Inferior parietal cortex (tissue), 1 donor: Measurements from ENCODE around the gene KL.
A peak's percentile ranks its signal among the peaks of the same experiment; 100 is the strongest.

Experiments used
- DNase-seq: peaks from one replicate; pipeline ENCODE4 v3.0.0-alpha.2; 2016; ENCODE audit errors: extremely low spot score

Gene KL

DNA sequence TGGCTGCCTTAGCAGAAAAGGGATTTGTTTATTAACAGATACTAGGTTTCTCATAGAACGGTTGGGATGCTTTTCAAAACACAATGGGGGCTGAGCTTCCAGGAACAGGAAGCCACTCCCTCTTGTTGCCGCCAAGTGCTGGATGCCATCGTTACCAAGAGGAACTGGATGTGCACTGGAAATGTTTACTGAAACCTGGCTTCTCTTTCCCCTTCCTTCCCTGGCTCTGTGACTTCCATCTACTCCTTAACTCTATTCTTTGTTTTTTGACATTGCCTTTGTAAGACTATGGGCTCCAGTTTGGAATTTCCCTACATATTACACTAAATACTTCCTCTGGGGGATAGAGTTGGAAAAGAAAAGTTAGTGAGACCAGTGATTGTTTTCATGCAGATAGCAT, 11.7 kb upstream of the KL start:
- DNase-seq, result no peak

DNA sequence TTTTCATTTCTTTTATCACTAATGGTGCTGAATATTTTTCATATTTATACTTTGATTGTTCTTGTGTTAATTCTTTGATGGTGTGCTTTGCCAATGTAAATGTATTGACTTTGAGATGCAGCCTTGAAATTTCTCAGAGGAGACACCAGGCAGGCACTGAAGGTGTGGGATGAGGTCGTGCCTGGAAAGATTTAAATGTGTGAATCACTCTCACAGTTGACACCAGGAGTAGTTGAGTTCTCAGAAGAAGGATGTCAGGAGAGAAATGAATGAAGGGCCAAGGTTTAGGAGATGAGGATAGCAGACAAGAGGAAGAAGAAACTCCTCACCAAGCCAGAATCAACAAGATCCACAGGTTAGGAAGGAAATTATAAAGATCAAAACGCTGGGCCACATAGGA, 10.1 kb upstream of the KL start:
- DNase-seq, result no peak

DNA sequence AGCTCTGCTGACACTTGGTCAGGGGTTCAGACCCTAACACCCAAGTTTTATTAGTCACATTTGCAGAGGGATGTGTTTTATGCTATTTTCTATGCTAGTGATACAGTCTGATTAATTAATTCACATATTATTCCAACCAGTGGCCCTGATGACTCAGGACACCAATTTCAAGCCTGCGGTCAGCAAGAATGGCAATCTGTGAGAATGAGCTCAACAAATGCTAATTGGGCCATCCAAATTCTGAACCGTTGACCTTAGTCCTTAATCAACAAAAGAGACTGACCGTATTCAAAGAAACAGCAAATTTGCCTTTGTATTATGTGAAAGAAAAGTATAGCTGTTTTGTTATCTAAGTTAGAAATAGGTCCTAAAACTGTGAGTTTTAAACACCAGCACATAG, 9.6 kb upstream of the KL start:
- no peak for DNase-seq

GRCh38 chr13:33007237-33007636, 9.0 kb upstream of the KL start:
- no peak for DNase-seq

GRCh38 chr13:33007950-33008349, 8.3 kb upstream of the KL start:
- DNase-seq, result no peak

GRCh38 chr13:33008946-33009722, 7.1 kb upstream of the KL start:
- DNase-seq, result no peak

DNA sequence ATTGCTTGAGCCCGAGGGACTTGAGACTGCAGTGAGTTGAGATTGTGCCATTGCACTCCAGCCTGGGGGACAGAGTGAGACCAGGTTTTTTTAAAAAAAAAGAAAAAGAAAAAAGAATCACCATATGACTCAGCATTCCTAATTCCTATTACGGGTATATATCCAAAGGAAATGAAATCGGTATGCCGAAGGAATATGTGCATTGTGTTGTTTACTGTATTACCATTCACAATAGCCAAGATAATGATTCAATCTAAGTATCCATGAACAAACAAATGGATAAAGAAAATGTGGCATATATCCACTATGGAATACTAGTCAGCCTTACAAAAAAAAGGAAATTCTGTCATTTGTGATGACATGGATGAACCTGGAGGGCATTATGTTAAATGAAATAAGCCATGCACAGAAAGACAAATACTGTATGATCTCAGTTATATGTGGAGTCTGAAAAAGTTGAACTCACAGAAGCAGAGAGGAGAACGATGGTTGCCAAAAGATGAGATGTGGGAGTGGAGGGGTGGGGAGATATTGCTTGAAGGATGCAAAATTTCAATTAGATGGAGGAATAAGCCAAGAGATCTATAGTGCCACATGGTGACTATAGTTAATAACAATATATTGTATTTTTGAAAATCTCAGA, 4.3 kb upstream of the KL start:
- DNase-seq, result no peak

GRCh38 chr13:33014291-33014690, 1.9 kb upstream of the KL start:
- DNase-seq, result no peak

DNA sequence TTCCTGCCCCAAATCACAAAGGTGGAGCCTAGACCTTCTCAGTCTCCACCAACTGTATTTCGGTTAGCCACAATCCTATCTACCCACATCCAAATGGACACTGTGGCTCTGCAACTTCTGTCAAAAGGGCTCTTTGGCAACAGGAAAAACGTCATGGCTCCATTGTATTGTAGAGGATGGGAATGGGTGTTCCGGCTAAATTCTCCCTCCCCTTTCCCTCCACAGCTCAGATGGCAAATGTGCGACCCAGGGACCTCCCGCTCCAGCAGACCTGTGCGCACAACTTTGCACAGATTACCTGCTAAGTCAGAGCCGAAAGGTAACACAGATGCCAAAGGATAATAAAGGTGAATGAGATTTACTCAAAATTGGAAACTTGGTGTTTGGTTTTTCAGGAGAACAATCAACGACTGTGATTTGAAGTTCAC, 968 bp upstream of the KL start:
- DNase-seq, result no peak

DNA sequence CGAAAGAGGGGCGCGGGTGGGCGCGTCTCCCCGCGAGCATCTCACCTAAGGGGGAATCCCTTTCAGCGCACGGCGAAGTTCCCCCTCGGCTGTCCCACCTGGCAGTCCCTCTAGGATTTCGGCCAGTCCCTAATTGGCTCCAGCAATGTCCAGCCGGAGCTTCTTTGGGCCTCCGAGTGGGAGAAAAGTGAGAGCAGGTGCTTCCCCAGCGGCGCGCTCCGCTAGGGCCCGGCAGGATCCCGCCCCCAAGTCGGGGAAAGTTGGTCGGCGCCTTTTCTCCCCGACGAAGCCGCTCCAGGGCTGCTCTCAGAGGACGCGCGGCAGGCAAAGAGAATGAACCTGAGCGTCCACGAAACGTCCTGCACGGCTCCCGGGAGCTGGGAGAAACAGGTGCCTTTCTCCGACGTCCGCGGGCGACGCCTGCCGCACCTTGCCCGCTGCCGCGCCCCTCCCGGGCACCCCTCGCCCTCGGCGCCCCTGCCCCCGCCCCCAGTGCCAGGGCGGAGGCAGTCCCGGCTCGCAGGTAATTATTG, 366 bp upstream of the KL start:
- DNase-seq, result no peak

DNA sequence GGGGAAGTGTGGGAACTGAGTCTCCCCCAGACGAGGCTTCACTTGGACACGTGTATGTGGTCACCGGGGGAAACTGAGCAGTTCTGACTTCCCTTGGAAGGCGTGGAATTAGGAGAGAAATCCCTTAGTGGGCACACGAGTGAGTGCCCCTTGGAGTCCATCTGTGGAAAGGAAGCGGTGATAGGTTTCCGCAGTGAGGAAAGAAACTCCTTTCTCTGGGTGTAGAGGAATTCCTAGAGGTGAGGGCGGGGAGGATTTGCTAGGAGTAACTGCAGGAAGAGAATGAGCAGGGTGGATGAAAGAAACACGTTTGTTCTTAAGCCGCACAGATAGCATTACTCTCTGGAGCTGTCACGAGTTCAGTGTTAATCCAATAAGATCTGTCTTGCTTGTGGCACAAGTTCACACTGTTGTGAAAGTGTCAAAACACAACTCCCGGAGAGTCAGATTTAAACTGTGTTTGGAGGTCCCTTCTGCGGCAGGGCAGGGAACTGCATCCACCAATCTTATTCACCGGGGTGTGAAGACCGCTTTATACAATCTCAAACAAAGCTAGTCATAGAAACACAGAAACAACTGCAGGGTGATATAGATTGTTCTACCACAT, 1.2 kb downstream of the KL start:
- peak; percentile 12 for DNase-seq

DNA sequence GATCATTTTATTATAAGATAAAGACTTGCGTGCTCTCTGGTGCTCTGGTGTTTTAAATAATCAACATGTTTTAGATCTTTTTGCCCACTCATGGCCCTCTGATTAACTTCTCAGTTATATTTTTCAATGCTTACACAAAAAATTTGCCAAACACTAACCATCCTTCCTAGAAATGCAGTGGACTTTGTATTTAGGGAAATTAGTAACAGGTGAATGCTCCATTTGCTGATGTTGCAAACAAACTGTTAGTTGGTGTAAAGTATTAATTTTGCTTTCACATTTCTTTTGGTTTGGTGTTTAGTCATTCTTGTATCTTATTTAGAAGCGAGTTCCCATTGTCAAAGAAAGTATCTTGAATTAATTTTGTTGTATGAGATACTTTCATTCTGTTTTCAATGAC, 2.7 kb downstream of the KL start:
- no peak for DNase-seq

DNA sequence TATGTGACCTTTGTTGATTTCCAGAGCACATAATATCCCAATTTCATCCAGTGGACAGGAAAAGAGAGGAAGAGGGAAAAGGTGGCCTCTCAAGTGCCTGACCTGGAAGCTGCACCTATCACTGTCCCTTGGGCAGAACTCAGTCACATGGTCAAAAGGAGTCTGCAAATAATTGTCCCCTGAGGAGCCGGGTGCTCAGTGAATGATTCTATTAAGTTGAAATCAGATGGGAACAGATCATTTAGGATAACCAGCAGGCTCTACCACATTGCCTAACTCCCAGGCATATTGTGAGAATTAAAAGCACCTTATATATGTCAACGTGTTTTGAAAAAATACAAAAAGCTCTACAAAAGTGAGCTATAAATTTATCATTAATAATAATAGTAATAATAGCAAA, 6.8 kb downstream of the KL start:
- DNase-seq, result no peak

DNA sequence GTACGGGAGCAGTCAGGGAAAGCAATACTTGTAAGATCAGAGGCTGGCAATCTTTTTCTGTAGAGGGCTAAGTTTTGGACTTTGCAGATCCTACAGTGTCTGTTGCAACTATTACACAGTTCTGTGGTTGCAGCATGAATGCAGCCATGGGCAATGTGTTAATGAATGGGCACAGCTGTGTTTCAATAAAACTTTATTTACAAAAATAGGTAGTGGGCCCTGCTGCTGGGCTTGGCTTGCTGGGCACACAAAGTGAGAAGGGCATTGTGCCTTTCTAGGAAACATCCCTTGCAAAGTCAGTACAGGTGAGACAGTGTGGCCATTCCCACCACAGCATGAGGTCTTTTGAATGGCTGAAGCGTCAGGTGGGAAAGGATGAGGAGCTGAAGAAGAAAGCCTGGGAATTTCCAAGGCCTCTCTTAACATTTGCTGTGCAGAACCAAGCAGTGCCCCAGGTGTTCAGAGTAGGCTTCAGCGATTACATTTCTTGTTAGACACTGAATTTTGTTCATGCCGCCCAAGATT, 9.1 kb downstream of the KL start:
- DNase-seq, result no peak

DNA sequence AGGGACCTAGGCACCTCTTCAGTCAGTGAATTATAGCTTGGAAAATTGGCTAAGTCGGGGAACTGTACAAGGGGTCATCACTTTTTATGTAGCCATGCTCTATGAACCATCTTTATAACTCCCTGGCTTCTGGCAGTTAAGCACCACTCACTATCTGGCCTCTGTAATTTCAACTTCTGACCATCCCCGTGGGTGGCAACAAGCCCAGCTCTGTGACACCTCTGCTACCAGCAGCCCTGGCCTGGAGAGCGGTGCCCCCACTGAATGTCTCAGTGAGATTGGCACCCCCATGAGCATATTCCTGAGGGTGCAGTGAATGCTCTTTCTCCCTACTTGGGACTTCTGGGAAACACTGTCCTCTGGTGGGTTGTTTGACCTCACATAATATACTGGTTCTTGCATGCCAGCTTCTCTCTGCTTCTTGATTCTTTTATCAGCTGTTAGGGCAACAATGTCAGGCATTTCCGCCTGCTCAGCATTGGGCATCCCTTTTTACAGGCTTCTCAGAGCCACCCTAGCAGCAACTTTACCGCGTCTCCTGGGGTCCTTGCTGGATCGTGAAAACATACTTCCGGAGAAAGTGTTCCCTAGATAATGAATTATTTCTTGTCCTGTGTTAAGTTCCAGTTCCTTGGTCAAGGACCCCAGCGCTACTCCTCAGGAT, 10.4 kb downstream of the KL start:
- no peak for DNase-seq

DNA sequence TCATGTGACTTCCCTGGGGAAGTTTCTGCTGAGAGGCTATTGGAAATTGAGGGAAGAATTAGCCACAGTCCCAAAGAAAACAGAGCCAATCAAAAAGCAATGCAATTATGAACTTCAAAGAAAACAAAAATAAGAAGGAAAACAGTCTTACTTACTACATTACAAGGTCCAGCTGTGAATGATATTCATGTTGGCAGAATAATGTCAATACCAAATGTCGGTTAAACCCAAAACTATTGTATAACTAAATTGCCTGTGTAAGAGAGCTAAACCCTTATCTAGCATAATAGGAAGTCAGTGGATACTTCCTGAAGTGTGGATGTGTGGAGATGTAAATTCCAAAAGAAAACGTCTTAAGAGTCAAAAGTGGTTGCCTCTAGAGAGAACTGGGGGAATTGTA, 12.4 kb downstream of the KL start:
- no peak for DNase-seq

DNA sequence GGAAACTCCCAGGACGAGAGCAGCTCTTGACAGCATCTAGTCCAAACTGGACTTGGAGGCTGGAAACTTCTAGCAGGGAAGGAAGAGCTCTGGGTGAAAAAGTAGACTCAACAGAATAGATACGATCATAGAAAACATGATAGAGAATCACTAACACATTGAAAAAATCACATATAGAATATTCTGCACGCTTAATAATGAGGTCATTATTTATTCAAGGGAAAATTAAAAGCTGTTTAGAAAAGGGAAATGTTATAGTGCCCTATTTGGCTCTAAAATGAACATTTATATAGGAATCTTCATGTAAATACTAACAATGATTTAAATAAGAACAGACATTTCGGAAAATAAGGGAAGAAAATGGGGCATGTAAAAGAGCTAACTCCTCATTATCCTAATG, 15.1 kb downstream of the KL start:
- no peak for DNase-seq

- no peak for DNase-seq
Measured at GRCh38 chr13:33032037-33032625, 15.9 kb downstream of the KL start.

- DNase-seq, result no peak
Measured at GRCh38 chr13:33033051-33033812, 17.0 kb downstream of the KL start.

GRCh38 chr13:33033986-33034385, 17.8 kb downstream of the KL start:
- no peak for DNase-seq

DNA sequence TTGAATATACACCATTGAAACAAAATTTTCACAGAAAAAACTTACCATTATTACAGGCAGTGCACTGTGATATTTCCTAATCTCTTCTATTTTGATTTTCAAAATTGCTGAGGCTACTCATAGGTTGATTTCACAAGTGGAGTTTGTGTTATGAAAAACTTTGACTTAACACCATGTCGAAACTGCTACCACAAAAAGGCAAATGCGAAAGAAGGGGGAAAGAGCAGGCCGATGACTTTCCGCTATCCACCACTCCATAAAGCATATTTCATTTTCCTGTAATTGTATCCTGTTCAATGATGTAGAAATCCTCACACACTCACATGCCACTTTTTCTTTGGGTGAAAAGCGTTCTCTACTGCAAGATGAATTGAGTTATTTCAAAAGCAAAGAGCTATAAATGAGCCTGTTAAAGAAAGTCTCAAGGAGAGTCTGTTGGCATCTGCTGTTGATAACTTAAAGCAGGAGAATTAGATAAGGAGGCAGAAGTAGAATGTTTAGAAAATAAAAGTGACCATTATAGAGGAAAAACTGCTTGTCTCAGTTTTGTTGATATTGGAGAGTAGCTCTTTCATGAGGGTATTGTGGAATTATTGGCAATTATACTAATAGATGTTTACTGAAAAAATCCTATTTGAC, 18.8 kb downstream of the KL start:
- no peak for DNase-seq
